HG03460 (cell line): ENCODE measurements around the gene DGKQ.

Experiments used
- ATAC-seq: cut with Tn5 transposase; IDR thresholded peaks from one replicate; pipeline ENCODE4 v1.9.1; 2021; ENCODE audit not compliant: unreplicated experiment

Gene DGKQ

GRCh38 chr4:963276-964225 lies 9.8 kb downstream of the DGKQ start:
- ATAC-seq: no peak

GRCh38 chr4:962231-963208 lies 10.8 kb downstream of the DGKQ start:
- ATAC-seq: no peak

- no peak for ATAC-seq
Measured at GRCh38 chr4:961351-962230, 11.8 kb downstream of the DGKQ start.

GRCh38 chr4:960636-961350 lies 12.6 kb downstream of the DGKQ start:
- no peak for ATAC-seq

GRCh38 chr4:960140-960635 lies 13.2 kb downstream of the DGKQ start:
- no peak for ATAC-seq

- ATAC-seq: no peak
Measured at GRCh38 chr4:959338-960139, 13.8 kb downstream of the DGKQ start.

- ATAC-seq: no peak
Measured at GRCh38 chr4:958696-959337, 14.6 kb downstream of the DGKQ start.

GRCh38 chr4:958314-958665 lies 15.1 kb downstream of the DGKQ start:
- ATAC-seq: no peak

GRCh38 chr4:957581-958313 lies 15.6 kb downstream of the DGKQ start:
- ATAC-seq: no peak

GRCh38 chr4:957231-957580 lies 16.2 kb downstream of the DGKQ start:
- ATAC-seq: no peak

GRCh38 chr4:956531-957230 lies 16.7 kb downstream of the DGKQ start:
- no peak for ATAC-seq

- ATAC-seq: no peak
Measured at GRCh38 chr4:955931-956381, 17.4 kb downstream of the DGKQ start.

GRCh38 chr4:955161-955921 lies 18.0 kb downstream of the DGKQ start:
- no peak for ATAC-seq

- ATAC-seq: no peak
Measured at GRCh38 chr4:954211-955020, 19.0 kb downstream of the DGKQ start.

GRCh38 chr4:953574-953915 lies 19.8 kb downstream of the DGKQ start:
- ATAC-seq: no peak
